ENCODE data around the gene MYO15B.

DNA sequence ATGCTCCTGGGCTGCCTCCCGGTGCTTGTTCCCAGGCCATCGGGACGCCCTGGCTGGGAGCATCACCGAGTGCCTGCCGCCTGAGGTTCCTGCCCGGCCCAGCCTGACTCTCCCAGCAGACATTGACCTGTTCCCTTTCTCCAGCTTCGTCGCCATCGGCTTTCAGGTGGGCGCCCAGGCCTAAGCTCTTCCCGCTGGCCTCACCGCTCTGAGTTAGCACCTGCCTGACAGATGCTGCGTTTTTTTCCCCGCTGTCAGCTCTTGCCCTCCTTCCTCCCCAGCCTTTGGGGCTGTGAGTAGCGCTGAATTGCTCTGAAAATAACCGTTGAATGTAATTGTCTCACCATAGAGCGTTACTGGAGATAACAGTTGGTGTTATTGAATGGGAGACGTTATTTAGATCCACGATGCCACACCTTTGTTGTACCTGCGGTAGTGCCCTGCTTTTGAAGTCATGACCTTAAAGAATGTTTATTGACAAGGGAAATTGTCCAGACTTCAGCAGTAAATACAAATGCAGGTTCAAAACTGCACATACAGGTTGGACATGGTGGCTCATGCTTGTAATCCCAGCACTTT lies 24.3 kb downstream of the MYO15B start:
- TF ChIP-seq GATA2 (IDR thresholded peaks at IDR 0.05; ENCODE audit: low read depth, low read length) (no peak), GATA3 (IDR thresholded peaks at IDR 0.05; ENCODE audit: low read depth, low read length) (no peak)

Measured in SH-SY5Y (cell line).